Measurements from ENCODE around the gene PPM1J.

PPM1J gene

DNA sequence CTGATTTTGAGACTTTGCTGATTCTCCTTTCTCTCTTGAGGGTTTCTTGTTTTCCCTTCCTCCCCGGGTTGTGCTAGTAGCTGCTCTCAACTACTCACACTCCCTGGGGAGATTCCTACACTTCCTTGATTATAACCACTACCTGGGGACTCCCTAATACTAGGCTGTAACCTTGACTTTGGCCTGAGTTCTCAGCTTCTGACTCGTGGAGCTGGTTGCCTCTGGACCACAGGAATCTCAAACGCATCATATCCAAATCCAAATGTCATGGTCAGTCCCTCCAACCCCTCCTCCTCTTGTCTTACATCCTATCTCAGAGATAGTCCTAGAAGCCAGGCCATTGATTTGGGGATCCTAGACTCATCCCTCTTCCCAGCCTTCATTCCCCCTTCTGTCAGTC is 28.7 kb downstream of the PPM1J start:
- DNase-seq, result no peak

DNA sequence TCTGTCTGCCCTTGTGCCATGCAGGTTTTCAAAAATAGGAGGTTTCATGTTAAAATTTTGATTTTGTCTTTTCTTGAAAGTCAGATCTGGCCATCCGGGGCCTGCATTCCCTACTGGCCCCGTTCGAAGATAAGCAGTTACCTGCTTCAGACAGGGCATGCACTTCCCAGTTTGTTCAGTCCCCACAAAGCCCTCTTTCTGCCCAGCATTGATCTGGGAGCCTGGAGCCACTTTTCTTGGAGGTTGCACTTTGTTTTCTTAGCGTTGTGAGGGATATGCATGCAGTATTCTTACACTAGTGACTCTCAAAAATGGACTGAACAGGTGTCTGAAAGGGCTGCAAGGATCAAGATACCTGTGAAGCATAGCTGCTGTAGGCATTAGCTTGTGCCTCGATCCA is 29.2 kb downstream of the PPM1J start:
- no peak for DNase-seq

DNA sequence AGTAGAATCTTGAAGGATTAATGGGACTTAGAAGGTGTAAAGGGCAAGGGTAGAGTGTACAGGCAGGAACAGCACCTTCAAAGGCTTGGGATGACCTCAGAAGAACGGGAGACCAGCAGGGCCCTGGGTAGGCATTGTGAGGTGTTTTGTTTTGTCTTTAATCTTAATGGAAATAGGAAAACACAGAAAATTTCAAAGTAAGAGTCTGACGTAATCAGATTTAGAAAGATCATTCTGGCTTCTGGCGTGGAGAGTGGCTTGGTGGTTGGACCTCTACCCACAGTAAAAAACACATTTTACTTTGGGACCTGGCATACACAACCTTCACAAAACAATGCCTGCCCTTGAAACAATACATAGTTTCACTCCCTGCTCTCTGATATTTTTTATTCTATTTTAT is 36.5 kb downstream of the PPM1J start:
- DNase-seq, result no peak

DNA sequence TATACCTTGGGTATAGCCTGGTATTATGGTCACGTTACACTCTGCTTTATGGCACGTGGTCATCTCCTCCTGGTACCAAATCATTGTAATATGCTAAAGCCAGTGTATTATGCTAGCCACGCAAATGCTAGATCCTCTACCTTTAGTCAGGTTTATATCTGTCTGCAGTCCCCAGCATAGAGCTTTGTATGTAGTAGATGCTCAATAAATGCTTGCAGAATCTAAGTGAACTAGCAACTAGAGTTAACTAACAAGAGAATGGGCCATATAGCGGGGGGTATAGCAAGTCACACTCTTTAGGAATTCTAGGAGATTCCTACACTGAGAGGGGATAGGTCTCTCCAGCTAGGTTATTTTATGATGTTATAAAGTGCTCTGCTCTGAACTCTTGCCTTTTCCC is 37.6 kb downstream of the PPM1J start:
- no peak for DNase-seq

DNA sequence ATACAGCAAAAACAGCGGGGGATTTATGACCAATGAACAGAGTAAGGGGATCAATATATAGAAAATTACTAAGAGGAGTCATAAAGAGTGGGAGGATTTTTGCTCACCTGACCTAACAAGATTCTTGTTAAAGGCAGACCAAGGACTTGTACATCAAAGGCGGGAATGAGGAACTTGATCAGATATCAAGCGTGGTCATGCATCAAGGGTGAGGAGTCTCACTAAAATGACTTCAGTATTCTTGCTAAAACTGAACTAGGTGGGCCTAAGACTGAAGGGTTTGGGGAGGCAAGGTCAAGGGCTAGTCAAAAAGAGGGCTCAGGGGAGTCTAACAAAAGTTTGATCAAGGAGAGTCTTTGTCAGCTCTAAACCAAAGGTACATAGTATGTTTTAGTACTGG is 38.6 kb downstream of the PPM1J start:
- DNase-seq, result no peak

DNA sequence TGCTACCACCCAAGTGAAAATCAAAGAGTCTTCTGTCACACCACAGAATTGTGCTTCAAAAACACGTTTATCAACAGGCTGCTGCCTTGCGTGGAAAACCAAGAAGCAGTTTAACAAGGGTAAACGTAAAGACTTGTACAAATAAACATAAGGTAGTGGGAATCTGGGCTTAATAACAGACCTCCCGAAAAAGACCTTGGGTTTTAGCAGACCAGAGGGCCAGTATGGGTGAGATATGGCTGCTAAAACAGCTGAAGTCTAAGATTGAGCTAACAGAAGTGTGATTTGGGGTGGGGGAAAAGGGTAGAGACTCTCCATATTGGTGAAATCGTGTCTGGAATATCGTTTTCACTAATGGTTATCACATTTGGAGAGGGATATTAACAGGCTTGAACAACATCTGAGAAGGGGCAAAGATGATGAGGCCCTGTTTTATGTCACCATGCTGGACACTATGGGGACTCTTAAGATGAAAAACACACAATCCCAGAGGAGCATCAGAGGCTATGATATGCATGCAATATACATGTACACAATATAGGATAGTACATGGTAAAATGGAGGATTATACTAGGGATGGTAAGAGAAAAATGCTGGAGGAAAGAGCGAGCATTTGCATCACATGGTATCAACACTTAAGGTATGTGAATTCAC is 39.3 kb downstream of the PPM1J start:
- no peak for DNase-seq

DNA sequence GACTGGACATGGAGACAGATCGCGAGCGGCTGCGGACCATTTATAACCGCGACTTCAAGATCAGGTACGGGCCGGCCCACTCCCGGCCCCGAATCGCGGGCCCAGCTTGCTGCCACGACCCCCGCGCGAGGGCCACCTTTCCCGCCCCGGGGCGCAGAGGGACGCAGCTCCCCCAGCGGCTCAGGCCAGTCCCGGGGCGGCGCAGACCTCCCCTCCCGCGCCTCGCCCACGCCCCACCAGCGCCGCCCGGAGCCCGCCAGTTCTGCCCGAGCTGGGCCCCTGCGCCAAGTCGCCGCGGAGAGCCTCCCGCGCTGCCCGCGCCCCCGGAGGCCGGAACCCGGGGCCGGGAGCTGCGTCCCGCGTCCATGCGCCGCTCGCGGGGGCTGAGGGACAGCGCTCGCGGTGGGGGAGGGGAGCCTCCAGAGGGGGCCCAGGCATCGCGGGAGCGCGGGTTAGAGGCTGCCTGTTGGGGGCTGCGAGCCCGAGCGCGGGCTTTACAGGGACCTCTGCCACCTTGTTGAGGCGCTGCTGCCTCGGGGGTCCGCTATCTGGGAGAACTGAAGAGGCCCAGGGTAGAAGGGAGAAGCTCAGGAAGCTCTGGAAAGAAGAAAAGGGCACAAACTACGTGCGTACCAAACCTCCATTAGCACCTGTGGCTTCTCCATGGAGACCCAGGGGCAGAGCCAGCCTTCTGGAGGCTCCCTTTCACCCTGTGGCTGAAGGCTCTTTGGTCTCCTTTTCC is 40.0 kb downstream of the PPM1J start:
- DNase-seq, result peak; percentile 74

DNA sequence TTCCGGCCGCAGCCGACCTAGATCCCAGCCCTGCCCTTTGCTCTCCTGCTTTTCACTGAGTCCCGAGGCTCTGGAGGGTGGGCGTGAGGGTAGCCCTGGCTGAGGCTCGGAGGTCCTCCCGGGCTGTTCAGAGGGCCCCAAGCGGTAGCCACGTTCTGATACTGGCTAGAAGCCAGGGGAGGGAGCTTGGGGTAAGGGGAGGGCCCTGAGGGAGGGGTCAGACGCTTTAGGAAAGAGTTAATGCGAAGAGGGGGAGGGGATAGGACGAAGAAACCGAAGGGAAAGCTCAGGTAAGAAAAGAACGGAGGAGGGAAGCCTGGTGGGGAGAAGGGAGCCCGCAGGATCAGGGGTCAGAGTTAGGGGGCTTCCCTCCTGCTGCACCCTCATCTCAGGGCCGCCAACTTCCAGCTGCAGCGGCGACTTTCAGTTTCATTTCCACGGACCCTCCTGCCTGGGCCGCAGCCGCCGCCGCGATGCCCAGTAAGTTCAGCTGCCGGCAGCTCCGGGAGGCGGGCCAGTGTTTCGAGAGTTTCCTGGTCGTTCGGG is 40.6 kb downstream of the PPM1J start, which contains the start of gene MOV10:
TSS of gene MOV10 (plus strand) at position 220 of the 546 bp plus-strand sequence. CDS start at position 474, 254 bp downstream.
- peak; percentile 82 for DNase-seq

DNA sequence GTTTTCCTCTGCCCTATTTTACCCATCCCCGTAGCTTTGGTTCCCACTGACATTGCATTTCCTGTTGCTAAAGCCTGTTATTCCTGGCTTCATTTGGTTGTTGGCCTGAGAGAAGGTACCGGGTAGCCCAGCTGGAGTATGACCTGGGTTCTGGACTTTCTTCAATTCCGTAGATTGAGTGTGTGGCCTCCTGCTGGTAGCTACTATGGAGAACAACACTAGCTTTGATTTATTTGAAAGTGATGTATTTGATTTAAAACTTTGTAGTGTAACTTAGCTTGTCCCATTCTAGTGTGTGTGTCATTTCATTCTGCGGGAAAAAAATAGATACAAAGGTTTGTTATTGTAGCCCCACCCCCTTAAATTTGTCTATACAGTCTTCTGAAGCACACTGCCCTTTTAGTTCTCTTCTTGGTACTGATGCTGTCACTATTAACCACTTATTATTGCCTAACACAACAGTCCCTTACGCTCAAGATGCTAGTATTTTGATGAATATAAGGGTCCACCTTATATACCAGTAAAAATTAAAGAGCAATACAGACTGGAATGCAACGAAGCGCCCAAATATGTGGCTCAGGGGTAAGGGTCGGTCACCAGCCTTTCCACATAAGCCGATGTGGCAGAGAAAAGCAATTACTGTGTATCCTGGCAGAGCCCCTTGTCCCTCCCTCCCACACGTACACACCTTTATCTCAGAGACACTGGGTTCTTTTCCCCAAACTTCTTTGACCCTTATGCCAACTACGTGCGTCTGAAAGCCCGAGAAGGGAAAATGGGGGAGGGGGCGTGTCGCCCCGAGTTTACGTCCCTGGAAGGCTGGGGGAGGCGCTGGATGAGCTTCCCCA is 41.3 kb downstream of the PPM1J start:
- DNase-seq, result peak; percentile 63

DNA sequence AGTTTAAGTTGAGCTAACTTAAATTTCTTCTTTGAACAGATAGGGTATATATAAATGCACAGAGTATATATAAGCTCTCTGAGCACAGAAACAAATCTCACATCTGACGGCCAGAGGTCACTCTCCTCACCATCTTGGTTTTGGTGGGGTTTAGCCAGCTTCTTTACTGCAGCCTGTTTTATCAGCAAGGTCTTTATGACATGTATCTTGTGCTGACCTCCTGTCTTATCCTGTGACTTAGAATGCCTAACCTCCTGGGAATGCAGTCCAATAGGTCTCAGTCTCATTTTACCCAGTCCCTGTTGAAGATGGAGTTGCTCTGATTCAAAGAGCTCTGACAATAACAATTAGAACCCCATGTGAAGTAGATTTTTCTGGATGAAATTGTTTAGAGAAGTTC is 42.3 kb downstream of the PPM1J start:
- no peak for DNase-seq

DNA sequence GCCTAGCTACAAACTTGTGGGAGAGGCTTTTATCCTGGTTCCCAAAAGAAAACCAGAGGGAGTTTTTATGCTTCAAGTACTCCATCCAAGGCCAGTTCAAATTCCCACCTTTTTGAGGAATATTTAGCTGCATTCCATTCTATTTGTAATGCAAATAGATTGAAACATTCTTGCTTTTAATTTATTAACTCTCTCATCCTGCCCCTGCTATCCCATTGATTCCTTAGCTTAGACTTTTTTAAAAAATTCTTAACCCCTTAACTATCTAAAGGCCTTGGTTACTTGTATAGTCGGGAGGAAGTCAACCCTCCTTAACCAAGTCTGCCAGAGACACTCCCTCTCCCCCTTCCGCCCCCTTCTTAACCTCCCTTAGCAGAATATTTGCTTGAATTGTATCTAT is 43.1 kb downstream of the PPM1J start:
- DNase-seq, result no peak

DNA sequence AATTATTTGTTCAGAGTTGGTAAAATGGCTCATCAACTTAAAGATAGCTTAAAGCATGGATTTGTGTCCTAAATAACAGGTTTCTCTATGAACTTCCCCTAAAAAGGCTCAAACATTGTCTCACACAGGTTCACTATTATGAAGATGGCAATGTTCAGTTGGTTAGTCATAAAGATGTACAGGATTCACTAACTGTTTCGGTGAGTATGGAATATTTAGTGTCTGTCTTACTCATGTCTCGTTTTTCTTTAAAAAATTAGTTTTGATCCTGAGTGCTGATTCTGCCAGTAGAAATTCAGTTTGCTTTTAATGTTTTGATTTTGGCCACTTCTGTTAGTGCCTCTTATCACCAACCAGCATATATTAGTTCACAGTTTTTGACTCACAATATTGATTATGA is 48.2 kb downstream of the PPM1J start:
- no peak for DNase-seq

DNA sequence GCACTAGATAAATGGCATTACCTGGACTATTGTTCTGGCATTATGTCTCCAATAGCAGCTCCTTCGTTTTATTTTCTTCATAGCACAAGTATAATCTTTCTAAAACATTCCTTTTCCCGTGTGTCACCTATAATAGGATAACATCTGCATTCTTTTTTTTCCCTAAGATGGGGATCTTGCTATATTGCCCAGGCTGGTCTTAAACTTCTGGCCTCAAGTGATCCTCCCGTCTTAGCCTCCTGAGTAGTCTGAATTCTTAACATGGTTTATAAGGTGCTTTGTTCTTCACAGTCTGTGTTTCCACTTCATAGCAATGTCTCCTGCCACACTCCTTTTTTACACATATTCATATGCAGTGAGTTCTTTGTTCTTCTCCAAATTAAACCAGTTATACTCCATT is 49.3 kb downstream of the PPM1J start:
- no peak for DNase-seq

Measured in DMS53 (cell line).